ENCODE measurements around the gene STXBP3. TPM values are rescaled to one million over a fixed set of nuclear protein-coding genes. Genes with fewer than 3 reads are reported as not detected.

The STXBP3 gene
- total and polyA plus RNA-seq, 2 experiments from 2014 or later, result 25.0 to 77.5 TPM

- WGBS (ENCODE audit: low lambda C conversion rate, missing lambda C conversion rate), result 47% methylated on average over 6 of the region's 6 CpGs
- no peak overlapping the region for H3K4me2 ChIP-seq
- H2AFZ ChIP-seq, result no peak overlapping the region
These were observed 99.5 kb downstream of the STXBP3 start for GRCh38 chr1:108845991-108846390.

DNA sequence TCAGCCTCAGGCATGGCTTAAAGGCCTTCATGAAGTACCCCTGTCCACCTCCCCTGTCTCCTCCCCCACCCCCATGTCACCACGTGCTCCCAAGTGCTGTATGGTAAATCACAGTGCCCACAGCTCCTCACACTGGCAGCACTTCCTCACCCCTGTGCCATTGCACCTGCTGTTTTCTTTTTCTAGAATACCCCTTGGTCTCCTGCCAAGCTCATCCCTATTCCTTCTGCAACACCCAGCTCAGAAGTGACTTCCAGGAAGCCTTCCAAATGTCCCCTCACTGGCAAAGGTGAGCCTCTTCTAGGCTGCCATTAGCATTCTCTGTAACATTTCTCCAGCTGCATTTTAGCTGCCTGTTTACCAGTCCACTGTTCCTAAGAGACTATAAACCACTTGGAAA lies 101.0 kb downstream of the STXBP3 start:
- H3K9me3 ChIP-seq (ENCODE audit: low read depth), result no peaks in the 10 kb centered on the region
- H3K4me3 ChIP-seq, result no peak overlapping the region
- no peaks in the 10 kb centered on the region for H3K4me1 ChIP-seq (ENCODE audit: insufficient read depth)
- no peaks in the 10 kb centered on the region for H3K9me2 ChIP-seq (replicated peaks; ENCODE audit: insufficient read depth)
- H3K27me3 ChIP-seq, result no peaks in the 10 kb centered on the region
- no peak for TF ChIP-seq EZH2phosphoT487 (IDR thresholded peaks at IDR 0.05; ENCODE audit: low read depth, severe bottlenecking, unreplicated experiment)
- TF ChIP-seq EZH2 (IDR thresholded peaks at IDR 0.05; ENCODE audit: borderline replicate concordance), result no peak
- TF ChIP-seq, protein P1, sequence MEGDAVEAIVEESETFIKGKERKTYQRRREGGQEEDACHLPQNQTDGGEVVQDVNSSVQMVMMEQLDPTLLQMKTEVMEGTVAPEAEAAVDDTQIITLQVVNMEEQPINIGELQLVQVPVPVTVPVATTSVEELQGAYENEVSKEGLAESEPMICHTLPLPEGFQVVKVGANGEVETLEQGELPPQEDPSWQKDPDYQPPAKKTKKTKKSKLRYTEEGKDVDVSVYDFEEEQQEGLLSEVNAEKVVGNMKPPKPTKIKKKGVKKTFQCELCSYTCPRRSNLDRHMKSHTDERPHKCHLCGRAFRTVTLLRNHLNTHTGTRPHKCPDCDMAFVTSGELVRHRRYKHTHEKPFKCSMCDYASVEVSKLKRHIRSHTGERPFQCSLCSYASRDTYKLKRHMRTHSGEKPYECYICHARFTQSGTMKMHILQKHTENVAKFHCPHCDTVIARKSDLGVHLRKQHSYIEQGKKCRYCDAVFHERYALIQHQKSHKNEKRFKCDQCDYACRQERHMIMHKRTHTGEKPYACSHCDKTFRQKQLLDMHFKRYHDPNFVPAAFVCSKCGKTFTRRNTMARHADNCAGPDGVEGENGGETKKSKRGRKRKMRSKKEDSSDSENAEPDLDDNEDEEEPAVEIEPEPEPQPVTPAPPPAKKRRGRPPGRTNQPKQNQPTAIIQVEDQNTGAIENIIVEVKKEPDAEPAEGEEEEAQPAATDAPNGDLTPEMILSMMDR (IDR thresholded peaks at IDR 0.05; ENCODE audit: poor library complexity), result no peak
- H3K36me3 ChIP-seq (replicated peaks; ENCODE audit: insufficient read depth, low read depth), result no peaks in the 10 kb centered on the region
- no peak for DNase-seq (ENCODE audit: low spot score)
- no peak overlapping the region for H3K27ac ChIP-seq
- WGBS (ENCODE audit: low lambda C conversion rate, missing lambda C conversion rate), result 90% methylated on average over 1 of the region's 1 CpG
- H4K20me1 ChIP-seq (ENCODE audit: insufficient read depth, poor library complexity, severe bottlenecking), result no peaks in the 10 kb centered on the region
- no peaks in the 10 kb centered on the region for H3K79me2 ChIP-seq
- no peak overlapping the region for H3K4me2 ChIP-seq
- no peak overlapping the region for H2AFZ ChIP-seq

More at GRCh38 chr1:108845991-108846390, 99.5 kb downstream of the STXBP3 start:
- H3K4me3 ChIP-seq, result no peak overlapping the region
- H3K27ac ChIP-seq, result no peak overlapping the region
- H3K4me1 ChIP-seq (ENCODE audit: insufficient read depth), result no peaks in the 10 kb centered on the region
- H4K20me1 ChIP-seq (ENCODE audit: insufficient read depth, poor library complexity, severe bottlenecking), result no peaks in the 10 kb centered on the region
- TF ChIP-seq EZH2phosphoT487 (IDR thresholded peaks at IDR 0.05; ENCODE audit: low read depth, severe bottlenecking, unreplicated experiment), result no peak
- no peaks in the 10 kb centered on the region for H3K9me2 ChIP-seq (replicated peaks; ENCODE audit: insufficient read depth)
- H3K27me3 ChIP-seq, result no peaks in the 10 kb centered on the region
- H3K79me2 ChIP-seq, result no peaks in the 10 kb centered on the region
- no peak for DNase-seq (ENCODE audit: low spot score)
- H3K9me3 ChIP-seq (ENCODE audit: low read depth), result no peaks in the 10 kb centered on the region
- H3K36me3 ChIP-seq (replicated peaks; ENCODE audit: insufficient read depth, low read depth), result no peaks in the 10 kb centered on the region

DNA sequence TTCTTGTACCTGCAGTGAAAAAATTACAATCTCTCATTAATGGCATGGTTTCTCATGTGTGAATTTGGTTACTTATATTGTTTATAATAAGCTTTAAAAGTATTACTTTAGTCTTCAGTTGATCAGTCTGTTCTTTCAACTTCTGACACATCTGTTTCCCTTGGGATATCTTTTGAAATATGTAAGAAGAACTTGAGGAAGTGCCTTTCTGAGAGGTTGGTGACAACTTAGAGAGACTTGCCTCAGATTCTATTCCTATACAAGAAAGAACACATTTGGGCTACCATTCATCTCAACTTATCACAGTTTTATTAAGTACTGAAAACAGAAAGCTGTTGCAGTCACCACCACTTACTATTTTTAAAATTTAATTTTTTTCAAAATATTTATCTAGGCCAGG lies 102.3 kb downstream of the STXBP3 start:
- Histone ChIP-seq H3K9me2 (replicated peaks; ENCODE audit: insufficient read depth) (no peaks in the 10 kb centered on the region), H3K79me2 (no peaks in the 10 kb centered on the region)
- TF ChIP-seq EZH2 (IDR thresholded peaks at IDR 0.05; ENCODE audit: borderline replicate concordance) (no peak), EZH2phosphoT487 (IDR thresholded peaks at IDR 0.05; ENCODE audit: low read depth, severe bottlenecking, unreplicated experiment) (no peak)
- TF ChIP-seq, protein P1 (IDR thresholded peaks at IDR 0.05; ENCODE audit: poor library complexity), result no peak

DNA sequence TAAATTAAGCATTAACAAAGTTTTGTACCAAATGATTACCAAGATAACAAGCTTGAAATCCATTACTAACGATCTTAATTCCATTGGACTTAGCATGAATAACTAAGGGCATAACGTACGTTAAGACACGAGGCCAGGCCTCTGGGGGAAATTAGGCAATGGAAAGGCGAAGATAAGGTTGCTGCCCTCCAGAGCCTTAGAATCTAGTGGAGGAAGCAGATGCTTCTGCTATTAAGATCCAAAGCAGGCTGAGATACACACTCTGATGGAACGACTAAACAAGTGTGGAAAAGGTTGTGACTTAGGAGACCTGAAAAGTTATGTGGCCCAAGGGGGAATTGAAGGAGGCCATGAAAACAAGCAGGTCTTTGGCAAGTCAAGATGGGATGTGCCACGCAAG lies 104.5 kb downstream of the STXBP3 start:
- no peaks in the 10 kb centered on the region for H3K9me3 ChIP-seq (ENCODE audit: low read depth)
- no peaks in the 10 kb centered on the region for H4K20me1 ChIP-seq (ENCODE audit: insufficient read depth, poor library complexity, severe bottlenecking)
- H3K27ac ChIP-seq, result no peak overlapping the region
- 91% methylated on average over 7 of the region's 7 CpGs for WGBS (ENCODE audit: low lambda C conversion rate, missing lambda C conversion rate)
- TF ChIP-seq EZH2 (IDR thresholded peaks at IDR 0.05; ENCODE audit: borderline replicate concordance) (no peak), EZH2phosphoT487 (IDR thresholded peaks at IDR 0.05; ENCODE audit: low read depth, severe bottlenecking, unreplicated experiment) (no peak)
- TF ChIP-seq, protein P1 (IDR thresholded peaks at IDR 0.05; ENCODE audit: poor library complexity), result no peak
- no peak for DNase-seq (ENCODE audit: low spot score)
- no peaks in the 10 kb centered on the region for H3K27me3 ChIP-seq
- no peaks in the 10 kb centered on the region for H3K9me2 ChIP-seq (replicated peaks; ENCODE audit: insufficient read depth)
- H3K36me3 ChIP-seq (replicated peaks; ENCODE audit: insufficient read depth, low read depth), result no peaks in the 10 kb centered on the region
- no peaks in the 10 kb centered on the region for H3K4me1 ChIP-seq (ENCODE audit: insufficient read depth)
- H3K79me2 ChIP-seq, result no peaks in the 10 kb centered on the region
- H3K4me2 ChIP-seq, result no peak overlapping the region
- H3K4me3 ChIP-seq, result no peak overlapping the region
- H2AFZ ChIP-seq, result no peak overlapping the region

More for the DNA sequence above, 102.3 kb downstream of the STXBP3 start:
- Histone ChIP-seq H3K9me3 (ENCODE audit: low read depth) (no peaks in the 10 kb centered on the region), H3K27me3 (no peaks in the 10 kb centered on the region), H2AFZ (no peak overlapping the region), H4K20me1 (ENCODE audit: insufficient read depth, poor library complexity, severe bottlenecking) (no peaks in the 10 kb centered on the region), H3K4me2 (no peak overlapping the region), H3K36me3 (replicated peaks; ENCODE audit: insufficient read depth, low read depth) (no peaks in the 10 kb centered on the region), H3K4me1 (ENCODE audit: insufficient read depth) (no peaks in the 10 kb centered on the region), H3K27ac (no peak overlapping the region), H3K4me3 (no peak overlapping the region)
- DNase-seq (ENCODE audit: low spot score), result no peak

Data from hepatocyte (in vitro differentiated cells).